ENCODE data around the gene RNASE13. TPM values are rescaled to one million over a fixed set of nuclear protein-coding genes. Genes with fewer than 3 reads are reported as not detected.

Gene RNASE13
- total RNA-seq, 1 experiment from 2014 or later = 0.15 TPM

DNA sequence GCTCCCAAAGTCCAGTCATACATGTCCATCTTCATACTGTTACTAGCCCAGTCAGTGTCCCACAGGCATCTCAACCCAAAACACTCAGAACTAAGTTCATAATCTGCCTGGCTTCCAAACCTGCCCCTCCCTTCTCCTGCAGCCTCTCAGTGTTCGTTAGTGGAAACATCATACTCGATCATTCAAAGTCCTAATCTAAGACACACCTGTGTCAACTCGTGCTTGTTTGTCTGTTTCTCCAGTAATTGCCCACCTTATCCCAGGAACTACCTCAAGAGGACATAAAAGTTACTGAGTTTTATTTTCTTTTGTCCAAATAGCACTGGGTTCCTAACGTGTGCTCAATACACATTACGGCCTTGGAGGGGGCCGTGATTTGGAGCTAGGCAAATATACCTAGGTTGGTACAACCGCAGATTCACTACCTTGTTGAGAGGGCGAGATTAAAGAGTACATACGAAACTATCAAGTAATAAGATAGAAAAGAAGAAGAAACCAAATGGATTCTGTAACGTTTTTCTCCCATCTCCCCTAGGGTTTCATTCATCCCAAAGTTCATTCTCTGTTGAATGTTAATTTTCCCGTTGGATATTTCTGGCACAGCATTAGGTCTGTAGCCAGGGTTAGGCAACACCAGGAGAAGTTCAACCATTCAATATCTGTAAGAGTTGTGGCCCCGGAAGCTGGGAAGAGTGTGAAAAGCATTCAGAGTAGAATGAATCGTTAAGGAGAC, 26.2 kb upstream of the RNASE13 start:
- Histone ChIP-seq H3K4me3 (replicated peaks in 1 of 2; ENCODE audit: low read depth in 1 of 2, low read length in 2 of 2) (no peak overlapping the region), H3K27me3 (ENCODE audit: insufficient read depth, low read length) (peaks cover 5% of the 10 kb centered on the region), H3K79me2 (ENCODE audit: insufficient read depth, low read length) (no peaks in the 10 kb centered on the region), H3K9me2 (ENCODE audit: insufficient read depth) (no peaks in the 10 kb centered on the region), H3K4me1 (ENCODE audit: control insufficient read depth in 1 of 2, insufficient read depth in 2 of 2, low read length in 2 of 2) (no peaks in the 10 kb centered on the region), H3K4me2 (ENCODE audit: low read length) (no peak overlapping the region), H4K20me1 (ENCODE audit: insufficient read depth) (no peaks in the 10 kb centered on the region), H3K27ac (ENCODE audit: low read depth, low read length) (no peak overlapping the region), H2AFZ (ENCODE audit: low read depth, low read length, poor library complexity, severe bottlenecking) (no peak overlapping the region), H3K9me3 (ENCODE audit: control insufficient read depth in 1 of 2, insufficient read depth in 1 of 2, low read depth in 1 of 2, low read length in 2 of 2) (no peaks in the 10 kb centered on the region), H3K36me3 (ENCODE audit: control insufficient read depth in 1 of 2, insufficient read depth in 2 of 2, low read length in 2 of 2) (no peaks in the 10 kb centered on the region), H3K9ac (ENCODE audit: low read length) (no peak overlapping the region)
- no peak for DNase-seq (ENCODE audit: low read depth, low spot score)
- ChIA-PET POLR2A (no interaction called here), RAD21 (ENCODE audit: low non-redundant PET in 1 of 2, low total read pairs in 2 of 2, uncharacterized antibody in 2 of 2, unreplicated experiment in 2 of 2) (no interaction called here), CTCF (no interaction called here)
- TF ChIP-seq TCF7L2 (IDR thresholded peaks at IDR 0.05; ENCODE audit: borderline replicate concordance, extremely low read depth, insufficient read depth, insufficient read length) = no peak
- no peak for TF ChIP-seq ELF1 (IDR thresholded peaks at IDR 0.05; ENCODE audit: borderline replicate concordance, low read depth)
- no peak for TF ChIP-seq RAD21 (IDR thresholded peaks at IDR 0.05; ENCODE audit: low read depth)
- intact Hi-C loops (cut with micrococcal nuclease) = no loop called here
- BruUV-seq (replicated peaks) = no TSS peak
- ATAC-seq = no peak

DNA sequence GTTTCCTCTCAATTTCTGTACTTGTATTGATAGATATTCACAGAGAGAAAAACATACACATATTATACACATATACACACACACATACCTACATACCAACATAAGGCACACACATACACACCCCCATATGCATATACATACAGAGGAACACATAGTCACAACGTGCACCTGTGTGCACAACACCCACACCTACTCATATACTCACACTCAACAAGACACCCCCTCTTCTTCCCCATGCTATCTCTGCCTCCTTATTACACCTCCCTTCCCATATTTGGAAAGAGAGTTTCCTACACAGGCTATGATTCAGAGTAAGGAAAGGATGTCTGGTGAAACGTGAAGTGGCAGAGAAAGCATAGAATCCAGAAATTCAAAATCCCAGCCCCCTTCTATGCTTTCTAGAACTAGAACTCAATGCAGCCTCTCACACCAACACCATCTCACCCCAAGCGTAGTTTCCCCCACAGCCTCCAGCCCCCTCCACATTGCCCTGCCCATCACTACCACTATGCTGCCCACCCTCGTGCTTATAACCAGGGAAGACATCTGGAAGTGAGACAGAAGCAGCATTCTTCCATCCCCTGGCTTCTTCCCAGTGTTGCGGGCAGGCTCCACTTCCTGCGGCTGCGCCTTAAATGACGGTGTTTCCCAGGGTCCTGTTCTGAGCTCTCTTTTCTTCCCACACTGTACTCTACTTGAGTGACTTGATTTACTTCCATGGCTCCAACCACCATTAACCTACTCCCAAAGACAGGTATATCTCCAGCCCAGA, 25.4 kb upstream of the RNASE13 start:
- no peak overlapping the region for H3K4me2 ChIP-seq (ENCODE audit: low read length)
- intact Hi-C loops (cut with micrococcal nuclease) = no loop called here
- no peaks in the 10 kb centered on the region for H3K4me1 ChIP-seq (ENCODE audit: control insufficient read depth in 1 of 2, insufficient read depth in 2 of 2, low read length in 2 of 2)
- no peak overlapping the region for H3K9ac ChIP-seq (ENCODE audit: low read length)
- ChIA-PET RAD21 (ENCODE audit: low non-redundant PET in 1 of 2, low total read pairs in 2 of 2, uncharacterized antibody in 2 of 2, unreplicated experiment in 2 of 2) (no interaction called here), CTCF (no interaction called here), POLR2A (no interaction called here)
- no peak overlapping the region for H3K4me3 ChIP-seq (replicated peaks in 1 of 2; ENCODE audit: low read depth in 1 of 2, low read length in 2 of 2)
- H4K20me1 ChIP-seq (ENCODE audit: insufficient read depth) = no peaks in the 10 kb centered on the region
- DNase-seq (ENCODE audit: low read depth, low spot score) = no peak
- no peak overlapping the region for H3K27ac ChIP-seq (ENCODE audit: low read depth, low read length)
- no peaks in the 10 kb centered on the region for H3K9me3 ChIP-seq (ENCODE audit: control insufficient read depth in 1 of 2, insufficient read depth in 1 of 2, low read depth in 1 of 2, low read length in 2 of 2)
- no peak for ATAC-seq
- H3K9me2 ChIP-seq (ENCODE audit: insufficient read depth) = no peaks in the 10 kb centered on the region
- no peak overlapping the region for H2AFZ ChIP-seq (ENCODE audit: low read depth, low read length, poor library complexity, severe bottlenecking)
- no TSS peak for BruUV-seq (replicated peaks)
- peaks cover 5% of the 10 kb centered on the region for H3K27me3 ChIP-seq (ENCODE audit: insufficient read depth, low read length)
- no peaks in the 10 kb centered on the region for H3K36me3 ChIP-seq (ENCODE audit: control insufficient read depth in 1 of 2, insufficient read depth in 2 of 2, low read length in 2 of 2)
- TF ChIP-seq FOSL1 (IDR thresholded peaks at IDR 0.05; ENCODE audit: low read depth) (no peak), RAD21 (IDR thresholded peaks at IDR 0.05; ENCODE audit: low read depth) (no peak), POLR2AphosphoS5 (IDR thresholded peaks at IDR 0.05; ENCODE audit: low read depth, low read length) (no peak), SP1 (IDR thresholded peaks at IDR 0.05; ENCODE audit: low read depth) (no peak), EGR1 (IDR thresholded peaks at IDR 0.05; ENCODE audit: low read depth) (no peak), SIN3A (IDR thresholded peaks at IDR 0.05; ENCODE audit: low read depth) (no peak), ZNF274 (IDR thresholded peaks at IDR 0.05; ENCODE audit: low read depth, low read length) (no peak), YY1 (IDR thresholded peaks at IDR 0.05; ENCODE audit: extremely low read depth, insufficient replicate concordance, low read depth, low read length) (no peak), EZH2phosphoT487 (IDR thresholded peaks at IDR 0.05; ENCODE audit: borderline replicate concordance) (no peak), JUND (IDR thresholded peaks at IDR 0.05) (no peak), ELF1 (IDR thresholded peaks at IDR 0.05; ENCODE audit: borderline replicate concordance, low read depth) (no peak), TCF7L2 (IDR thresholded peaks at IDR 0.05; ENCODE audit: borderline replicate concordance, extremely low read depth, insufficient read depth, insufficient read length) (no peak), EZH2 (IDR thresholded peaks at IDR 0.05) (no peak), POLR2A (IDR thresholded peaks at IDR 0.05; ENCODE audit: borderline replicate concordance, extremely low read depth, insufficient read depth, insufficient read length) (no peak), CBX3 (IDR thresholded peaks at IDR 0.05; ENCODE audit: low read depth) (no peak)
- TF ChIP-seq, protein P1, sequence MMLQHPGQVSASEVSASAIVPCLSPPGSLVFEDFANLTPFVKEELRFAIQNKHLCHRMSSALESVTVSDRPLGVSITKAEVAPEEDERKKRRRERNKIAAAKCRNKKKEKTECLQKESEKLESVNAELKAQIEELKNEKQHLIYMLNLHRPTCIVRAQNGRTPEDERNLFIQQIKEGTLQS (IDR thresholded peaks at IDR 0.05) = no peak
- TF ChIP-seq, protein P2, sequence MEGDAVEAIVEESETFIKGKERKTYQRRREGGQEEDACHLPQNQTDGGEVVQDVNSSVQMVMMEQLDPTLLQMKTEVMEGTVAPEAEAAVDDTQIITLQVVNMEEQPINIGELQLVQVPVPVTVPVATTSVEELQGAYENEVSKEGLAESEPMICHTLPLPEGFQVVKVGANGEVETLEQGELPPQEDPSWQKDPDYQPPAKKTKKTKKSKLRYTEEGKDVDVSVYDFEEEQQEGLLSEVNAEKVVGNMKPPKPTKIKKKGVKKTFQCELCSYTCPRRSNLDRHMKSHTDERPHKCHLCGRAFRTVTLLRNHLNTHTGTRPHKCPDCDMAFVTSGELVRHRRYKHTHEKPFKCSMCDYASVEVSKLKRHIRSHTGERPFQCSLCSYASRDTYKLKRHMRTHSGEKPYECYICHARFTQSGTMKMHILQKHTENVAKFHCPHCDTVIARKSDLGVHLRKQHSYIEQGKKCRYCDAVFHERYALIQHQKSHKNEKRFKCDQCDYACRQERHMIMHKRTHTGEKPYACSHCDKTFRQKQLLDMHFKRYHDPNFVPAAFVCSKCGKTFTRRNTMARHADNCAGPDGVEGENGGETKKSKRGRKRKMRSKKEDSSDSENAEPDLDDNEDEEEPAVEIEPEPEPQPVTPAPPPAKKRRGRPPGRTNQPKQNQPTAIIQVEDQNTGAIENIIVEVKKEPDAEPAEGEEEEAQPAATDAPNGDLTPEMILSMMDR (IDR thresholded peaks at IDR 0.05 in 2 of 3, conservative IDR thresholded peaks at IDR 0.05 in 1 of 3; ENCODE audit: borderline replicate concordance in 1 of 3, insufficient read depth in 1 of 3, low read depth in 2 of 3, low read length in 2 of 3) = no peak
- no peaks in the 10 kb centered on the region for H3K79me2 ChIP-seq (ENCODE audit: insufficient read depth, low read length)
